OCI-LY7 (cell line): ENCODE results near the gene NEDD4.

ENCODE experiments used
- EZH2phosphoT487 ChIP-seq: fragments of 200-600 bp; sonication (generic); IDR thresholded peaks from 2 replicates; pipeline ENCODE4 v1.6.1; 2018; ENCODE audit warnings: low read depth, borderline replicate concordance, mild to moderate bottlenecking, mixed run types, antibody characterized with exemption, low read length, moderate library complexity, mixed read lengths
- TF ChIP-seq, protein P1 (sequence below): fragments of 200-600 bp; sonication (generic); conservative IDR thresholded peaks from 2 replicates; pipeline ENCODE4 v1.5.1; 2014; ENCODE audit warnings: mild to moderate bottlenecking, antibody characterized with exemption, low read length, moderate library complexity, mixed read lengths

- TF ChIP-seq, protein P1, sequence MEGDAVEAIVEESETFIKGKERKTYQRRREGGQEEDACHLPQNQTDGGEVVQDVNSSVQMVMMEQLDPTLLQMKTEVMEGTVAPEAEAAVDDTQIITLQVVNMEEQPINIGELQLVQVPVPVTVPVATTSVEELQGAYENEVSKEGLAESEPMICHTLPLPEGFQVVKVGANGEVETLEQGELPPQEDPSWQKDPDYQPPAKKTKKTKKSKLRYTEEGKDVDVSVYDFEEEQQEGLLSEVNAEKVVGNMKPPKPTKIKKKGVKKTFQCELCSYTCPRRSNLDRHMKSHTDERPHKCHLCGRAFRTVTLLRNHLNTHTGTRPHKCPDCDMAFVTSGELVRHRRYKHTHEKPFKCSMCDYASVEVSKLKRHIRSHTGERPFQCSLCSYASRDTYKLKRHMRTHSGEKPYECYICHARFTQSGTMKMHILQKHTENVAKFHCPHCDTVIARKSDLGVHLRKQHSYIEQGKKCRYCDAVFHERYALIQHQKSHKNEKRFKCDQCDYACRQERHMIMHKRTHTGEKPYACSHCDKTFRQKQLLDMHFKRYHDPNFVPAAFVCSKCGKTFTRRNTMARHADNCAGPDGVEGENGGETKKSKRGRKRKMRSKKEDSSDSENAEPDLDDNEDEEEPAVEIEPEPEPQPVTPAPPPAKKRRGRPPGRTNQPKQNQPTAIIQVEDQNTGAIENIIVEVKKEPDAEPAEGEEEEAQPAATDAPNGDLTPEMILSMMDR: no peak
- no peak for TF ChIP-seq EZH2phosphoT487
Observed at GRCh38 chr15:55782901-55783300, 210.5 kb downstream of the NEDD4 start.
